Daoy (cell line): ENCODE data around the gene AOPEP. TPM values are rescaled to one million over a fixed set of nuclear protein-coding genes. Genes with fewer than 3 reads are reported as not detected.

ENCODE experiments used
- DNase-seq: peaks from one replicate; pipeline ENCODE4 v3.0.0-alpha.2; 2015; ENCODE audit warnings: low read depth
- total RNA-seq: library from RNA; depleted of rRNA; stranded (reverse); fragments of >200 nt; shearing (Covaris generic); gene quantifications from 2 replicates; pipeline ENCODE4 v1.2.3, GENCODE V29; 2014

The AOPEP gene
- total RNA-seq, 1 experiment from 2014 or later = 37.8 TPM

DNA sequence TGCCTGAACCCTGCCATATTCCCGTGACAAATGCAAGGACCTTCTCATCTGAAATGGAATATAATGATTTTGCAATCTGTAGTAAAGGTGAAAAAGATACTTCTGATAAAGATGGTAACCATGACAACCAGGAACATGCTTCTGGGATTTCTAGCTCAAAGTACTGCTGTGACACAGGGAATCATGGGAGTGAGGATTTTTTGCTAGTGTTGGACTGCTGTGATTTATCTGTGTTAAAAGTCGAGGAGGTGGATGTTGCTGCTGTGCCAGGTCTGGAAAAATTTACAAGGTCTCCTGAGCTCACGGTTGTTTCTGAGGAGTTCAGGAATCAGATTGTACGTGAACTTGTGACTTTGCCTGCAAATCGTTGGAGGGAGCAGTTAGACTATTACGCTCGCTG is 33.5 kb downstream of the AOPEP start:
- DNase-seq = no peak

DNA sequence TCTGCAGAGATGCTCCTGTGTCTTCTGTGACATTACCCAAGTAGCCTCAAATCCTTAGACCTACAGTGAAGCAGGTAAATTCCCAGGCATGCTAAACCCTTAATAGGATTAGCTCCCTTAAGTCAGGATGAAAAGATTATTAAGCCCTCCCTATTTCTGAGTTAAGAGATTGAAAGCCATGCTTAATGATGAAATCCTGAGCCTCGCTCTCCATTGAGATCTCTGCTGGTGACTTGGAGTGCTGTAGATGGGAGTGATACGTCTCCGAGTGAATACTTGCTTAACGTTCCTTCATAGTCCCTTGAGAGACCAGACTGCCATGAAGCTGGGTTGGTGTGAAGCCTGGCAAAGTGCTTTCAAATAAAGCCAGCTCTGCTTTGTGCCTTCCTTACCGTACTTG is 34.2 kb downstream of the AOPEP start:
- DNase-seq = no peak

DNA sequence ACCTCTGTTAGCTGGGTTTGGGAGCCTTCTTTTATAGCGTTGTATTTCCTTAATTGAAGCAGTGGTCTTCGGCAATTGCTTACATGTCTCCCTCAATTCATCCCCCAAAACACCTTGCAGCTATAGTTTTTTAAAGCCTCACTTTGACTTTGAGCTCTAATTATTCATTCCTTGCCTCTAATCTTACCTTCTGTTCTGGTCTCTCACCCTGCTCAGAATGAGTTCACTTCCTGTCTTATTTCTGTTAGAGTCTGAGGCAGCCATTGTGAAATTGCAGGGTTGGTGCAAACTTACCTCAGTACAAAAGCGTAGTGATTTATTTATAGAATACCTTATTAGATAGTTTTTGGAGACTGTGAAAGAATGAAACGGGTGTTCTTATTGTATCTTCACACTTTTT is 35.0 kb downstream of the AOPEP start:
- peak; percentile 19 for DNase-seq

DNA sequence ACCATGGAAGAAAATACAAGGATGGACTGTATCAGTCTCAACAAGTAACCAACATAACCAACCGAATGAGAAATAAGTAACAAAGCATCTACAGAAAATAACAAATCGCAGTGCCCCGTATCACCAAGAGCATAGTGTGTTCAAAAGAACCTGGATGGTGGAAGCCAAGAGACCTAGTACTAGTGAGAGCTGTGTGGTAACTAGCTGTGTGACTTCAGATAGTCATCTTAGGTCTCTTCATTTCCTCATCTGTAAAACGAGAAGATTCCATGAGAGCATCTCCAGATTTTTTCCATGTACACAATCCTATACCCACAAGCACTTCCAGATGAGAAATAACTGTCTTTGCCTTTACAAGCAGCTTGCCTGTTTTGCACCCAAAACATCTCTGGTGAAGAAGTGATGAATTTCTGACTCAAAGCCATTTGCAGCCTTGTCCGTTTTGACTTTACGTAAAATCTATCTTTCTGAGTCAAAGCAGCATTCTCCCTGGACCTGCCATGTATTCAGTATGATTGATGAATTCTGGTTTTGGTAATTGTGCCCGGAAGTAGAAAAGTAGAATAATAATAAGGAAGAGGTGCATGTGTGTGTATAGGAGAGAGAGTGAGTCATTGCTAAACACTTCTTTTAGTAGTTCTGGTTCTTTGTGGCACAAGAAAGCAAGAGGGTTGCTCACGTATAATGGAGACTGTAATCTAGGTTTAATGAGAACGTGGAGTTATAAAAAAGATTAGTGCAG is 41.0 kb downstream of the AOPEP start:
- peak; percentile 42 for DNase-seq

DNA sequence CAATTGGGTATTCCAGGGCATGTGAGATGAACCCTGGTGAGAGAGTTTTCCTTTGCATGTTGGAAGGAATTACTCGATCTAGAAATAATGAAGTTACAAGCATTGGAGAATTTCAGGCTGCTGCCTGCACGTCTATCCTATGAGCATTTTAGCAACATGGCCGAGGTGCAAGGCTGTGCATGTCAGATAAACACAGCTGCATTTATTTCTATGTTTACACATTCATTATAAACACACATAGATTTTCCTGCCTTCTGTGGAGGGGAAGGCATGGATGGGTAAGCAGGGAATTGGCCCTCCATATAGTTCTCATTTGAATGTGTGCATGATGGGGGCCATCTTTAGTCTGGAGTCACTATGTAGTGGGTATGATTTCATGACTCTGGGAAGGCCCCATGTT is 42.3 kb downstream of the AOPEP start:
- no peak for DNase-seq

DNA sequence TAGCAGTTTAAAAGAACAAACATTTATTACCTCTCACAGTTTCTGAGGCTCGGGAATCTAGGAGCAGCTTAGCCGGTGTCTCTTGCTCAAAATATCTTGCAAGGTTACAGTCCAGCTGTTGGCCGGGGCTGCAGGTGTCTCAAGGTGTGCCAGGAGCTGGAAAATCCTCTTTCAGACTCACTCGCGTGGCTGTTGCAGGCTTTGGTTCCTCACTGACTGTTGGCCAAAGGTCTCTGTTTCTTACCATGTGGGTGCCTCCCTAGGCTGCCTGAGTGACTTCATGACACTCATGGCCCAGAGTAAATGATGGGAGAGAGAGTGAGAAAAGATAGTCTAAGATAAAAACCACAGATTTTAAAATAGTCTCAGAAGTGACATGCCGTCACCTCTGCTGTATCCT is 43.8 kb downstream of the AOPEP start:
- no peak for DNase-seq

DNA sequence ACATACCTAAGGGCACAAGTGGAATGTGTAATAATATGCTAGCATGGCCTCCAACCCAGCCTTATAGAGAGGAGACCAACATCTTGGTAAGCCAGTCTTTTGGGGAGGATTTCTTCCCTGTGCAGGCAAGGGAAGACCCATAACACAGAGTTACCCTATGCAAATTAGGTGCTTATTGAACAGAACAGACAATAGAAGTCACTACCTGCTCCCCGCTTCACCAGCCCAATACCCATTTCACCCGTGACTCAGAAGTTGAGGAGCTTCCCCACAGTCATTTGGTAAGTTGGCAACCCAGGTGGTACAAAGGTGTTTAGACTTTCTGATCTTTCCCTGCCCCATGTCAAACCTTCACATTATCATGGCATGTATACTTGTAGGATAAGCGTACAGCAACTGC is 44.6 kb downstream of the AOPEP start:
- DNase-seq = no peak

DNA sequence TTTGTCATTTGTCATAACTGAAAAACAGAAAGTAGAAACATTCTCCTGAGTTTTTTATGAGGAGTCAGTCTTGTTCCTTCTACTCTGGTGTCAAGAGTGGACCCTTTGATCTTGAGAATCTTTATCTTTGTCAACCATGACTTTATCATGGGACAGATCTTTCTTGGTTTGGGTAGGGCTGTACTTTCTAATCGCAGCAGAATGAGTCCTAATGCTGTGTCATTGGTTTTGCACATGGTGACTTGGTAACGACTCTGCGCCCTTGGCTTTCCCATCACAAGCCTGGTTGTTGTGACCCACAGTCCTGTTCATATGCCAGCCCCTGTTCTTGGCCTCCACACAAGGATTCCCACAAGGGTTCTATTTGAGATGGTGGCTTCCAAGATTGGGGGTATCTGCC is 45.6 kb downstream of the AOPEP start:
- DNase-seq = no peak

DNA sequence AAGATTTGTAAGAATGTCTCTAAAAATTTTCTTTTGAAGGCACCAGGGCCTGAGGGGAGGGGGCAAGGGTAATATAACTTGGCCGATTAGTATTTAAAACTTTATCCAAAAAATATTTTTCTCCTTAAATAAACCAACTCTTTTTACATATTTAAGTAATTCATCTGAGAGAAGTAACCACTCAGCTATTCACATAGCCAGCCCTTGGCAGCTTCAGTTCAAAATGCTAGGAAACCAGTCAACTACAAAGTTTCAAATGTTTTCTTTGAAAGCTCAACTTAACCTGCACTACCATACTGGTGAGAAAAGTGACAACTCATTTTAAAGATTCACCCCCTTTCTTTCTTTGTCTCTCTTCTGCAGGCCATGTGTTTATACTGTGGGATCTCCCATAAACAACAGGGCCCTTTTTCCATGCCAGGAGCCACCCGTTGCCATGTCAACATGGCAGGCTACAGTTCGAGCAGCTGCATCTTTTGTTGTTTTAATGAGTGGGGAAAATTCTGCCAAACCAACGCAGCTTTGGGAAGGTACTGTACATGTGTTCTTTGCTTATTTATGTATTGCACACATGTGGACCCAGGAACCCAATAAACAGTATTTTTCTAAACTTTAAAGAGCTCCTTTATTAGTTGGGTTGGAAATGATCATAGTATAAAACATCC is 46.3 kb downstream of the AOPEP start:
- DNase-seq = no peak

DNA sequence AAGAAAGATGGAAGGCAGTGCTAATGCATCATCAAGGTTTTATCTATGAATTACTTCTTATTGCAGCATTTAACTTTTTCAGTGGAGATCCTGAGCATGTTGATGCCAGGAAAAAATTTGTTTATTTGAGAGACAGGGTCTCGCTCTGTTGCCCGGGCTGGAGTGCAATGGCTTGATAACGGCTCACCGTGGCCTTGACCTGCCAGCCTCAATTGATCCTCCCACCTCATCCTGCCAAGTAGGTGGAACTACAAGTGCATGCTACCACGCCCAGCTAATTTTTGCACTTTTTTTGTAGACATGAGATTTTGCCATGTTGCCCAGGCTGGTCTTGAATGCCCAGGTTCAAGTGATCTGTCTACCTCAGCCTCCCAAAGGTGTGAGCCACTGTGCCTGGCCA is 47.2 kb downstream of the AOPEP start:
- no peak for DNase-seq

DNA sequence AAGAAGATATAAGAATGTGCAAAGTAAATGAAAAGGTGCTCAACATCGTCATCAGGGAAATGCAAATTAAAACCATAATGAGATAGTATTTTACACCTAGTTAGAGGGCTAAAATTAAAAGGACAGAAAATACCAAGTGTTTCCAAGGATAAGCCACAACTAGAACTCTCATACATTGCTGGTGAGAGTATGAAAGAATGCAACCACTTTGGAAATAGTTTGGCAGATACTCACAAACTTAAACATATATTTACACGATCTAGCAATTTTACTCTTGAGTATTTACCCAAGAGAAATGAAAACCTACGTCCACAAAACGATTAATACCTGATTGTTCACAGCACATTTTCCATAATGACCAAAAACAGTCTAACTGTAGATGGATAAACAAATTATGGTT is 51.5 kb downstream of the AOPEP start:
- DNase-seq = no peak

DNA sequence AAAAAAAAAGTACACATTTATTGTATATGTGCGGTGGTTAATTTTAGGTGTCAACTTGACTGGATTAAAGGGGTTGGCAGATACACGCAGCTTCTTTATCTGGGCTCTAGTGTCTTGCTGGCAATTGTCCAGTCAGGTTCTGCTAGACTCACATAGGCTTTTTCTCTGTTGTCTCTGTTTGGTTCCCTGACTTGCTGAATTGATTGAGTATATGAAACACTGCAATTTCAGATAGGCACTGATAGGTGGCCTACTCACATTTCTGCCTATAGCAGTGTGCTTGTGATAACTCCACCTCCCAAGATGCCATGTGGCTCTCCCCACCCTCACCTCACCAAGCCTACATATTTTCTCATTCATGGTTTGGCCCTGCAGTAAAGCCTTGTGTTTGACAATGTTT is 52.5 kb downstream of the AOPEP start:
- DNase-seq = no peak

DNA sequence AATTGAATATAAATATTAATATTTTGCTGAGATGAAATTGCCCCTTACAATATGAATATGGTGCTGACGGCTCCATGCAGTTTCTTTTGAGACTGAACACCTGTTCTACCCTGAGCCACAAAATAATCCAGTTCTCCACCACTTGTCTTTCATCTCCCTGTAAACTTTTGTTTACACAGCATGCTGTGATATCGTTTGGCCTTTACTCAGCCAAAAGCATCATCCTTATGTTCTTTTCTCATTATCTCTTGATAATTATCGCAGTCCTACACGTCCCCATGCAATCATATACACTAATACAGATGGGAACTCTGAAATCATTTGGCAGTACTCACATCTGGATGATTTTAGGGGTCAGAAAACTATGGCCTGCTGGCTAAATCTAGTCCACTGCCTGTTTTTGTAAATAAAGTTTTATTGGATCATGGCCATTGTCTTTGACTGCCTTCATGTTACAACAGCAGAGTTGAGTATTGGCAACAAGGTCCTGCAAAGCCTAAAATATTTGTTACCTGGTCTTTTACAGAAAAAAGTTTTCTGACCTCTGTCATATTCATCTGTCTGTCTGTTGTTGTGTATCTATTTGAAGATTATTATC is 53.3 kb downstream of the AOPEP start:
- no peak for DNase-seq

DNA sequence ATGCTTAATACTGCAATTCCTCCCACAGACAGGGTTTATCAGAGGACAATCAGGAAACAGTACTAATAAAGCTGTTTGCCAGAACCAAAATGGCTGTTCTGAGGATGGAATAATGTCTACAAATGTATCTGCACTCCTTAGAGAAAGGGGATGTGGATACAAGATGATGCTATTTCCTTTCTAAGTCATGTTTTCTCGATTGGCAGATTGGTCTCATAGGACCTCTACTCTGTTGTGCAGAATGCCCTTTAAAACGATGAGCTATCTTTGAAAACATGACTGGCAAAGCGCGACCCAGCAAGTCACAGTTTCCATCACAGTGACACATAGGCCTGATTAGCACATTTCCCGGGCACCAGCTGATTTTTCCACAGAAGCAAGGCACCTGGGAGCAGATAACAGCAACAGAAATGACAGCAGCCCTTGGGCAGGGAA is 54.0 kb downstream of the AOPEP start:
- no peak for DNase-seq

DNA sequence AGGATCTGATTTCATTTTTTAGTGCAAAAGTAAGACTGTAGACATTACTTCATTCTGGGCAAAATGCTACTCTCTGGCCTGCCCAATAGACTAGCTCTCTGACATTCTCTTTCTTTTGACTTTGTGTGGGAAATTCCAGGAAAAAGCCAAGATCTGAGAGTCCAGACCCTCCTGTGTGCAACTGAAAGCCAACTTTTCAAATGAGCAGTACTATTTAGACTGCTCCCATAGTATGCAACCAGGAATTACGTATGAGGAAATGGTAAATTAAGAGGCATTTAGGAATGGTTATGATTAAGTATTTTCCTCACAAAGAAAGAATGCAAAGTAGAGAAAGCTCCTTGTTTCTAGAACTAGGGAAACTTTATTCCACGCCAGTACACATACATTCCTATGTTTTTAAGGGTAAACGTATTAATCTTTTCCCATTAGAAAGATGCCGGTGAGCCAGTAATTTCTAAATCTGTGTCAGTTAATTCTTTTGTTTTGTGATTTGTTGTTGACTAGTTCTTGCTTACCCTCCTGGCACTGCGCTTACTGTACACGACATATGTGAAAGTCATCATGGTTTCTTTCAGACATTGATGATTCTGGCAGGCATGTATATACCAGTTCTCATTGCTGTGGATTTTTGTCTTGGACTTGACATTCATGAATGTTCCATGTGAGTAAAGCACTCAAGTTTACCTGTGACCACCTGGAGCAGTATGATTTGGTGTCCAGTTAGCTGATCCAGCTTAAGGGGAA is 56.0 kb downstream of the AOPEP start:
- DNase-seq = peak; percentile 49

DNA sequence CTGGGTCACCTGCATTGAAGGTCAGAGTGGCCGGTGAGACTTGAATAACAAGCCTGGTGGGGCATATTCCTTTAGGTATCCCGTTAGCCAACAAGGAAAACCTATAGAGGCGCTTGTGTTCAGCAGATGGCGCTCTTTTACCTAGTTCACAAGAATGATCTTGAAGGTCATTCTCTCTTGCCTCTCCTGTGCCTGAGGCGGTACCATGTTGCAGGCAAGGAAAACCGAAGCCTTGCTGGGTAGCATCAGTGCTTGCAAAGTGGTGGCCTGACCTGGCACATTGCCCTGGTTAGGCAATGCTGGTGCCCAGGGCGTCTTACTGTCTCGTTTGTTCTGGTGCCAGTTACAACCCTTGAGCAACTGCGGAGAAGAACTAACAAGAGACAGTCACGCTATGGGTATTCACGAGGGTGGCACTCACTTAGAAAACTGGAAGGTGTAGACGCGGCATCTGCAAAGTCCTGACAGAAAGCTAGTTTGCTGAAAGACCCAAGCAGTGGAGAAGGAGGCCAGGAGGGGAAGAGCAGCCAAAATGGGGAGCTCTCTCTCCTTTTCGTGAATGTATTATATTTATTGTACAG is 56.7 kb downstream of the AOPEP start:
- DNase-seq = peak; percentile 98

DNA sequence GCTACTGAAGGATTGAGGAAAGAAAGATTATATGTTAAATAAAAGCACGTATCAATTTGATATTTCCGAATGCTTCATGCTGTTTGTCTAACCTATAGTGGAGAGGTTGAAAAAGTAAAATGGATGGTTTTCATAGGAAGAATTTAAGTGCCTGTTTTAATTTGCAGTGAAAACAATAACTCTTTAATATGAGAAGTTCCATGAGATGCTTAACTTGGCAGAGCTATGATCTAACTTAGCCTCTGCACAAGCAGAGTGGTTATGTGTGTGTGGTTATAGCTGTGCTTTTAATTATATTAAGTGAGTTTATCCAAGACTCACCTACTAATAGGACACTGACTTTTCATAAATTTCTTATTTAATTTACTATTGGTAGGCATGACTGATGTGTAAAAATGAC is 57.4 kb downstream of the AOPEP start:
- DNase-seq = no peak

DNA sequence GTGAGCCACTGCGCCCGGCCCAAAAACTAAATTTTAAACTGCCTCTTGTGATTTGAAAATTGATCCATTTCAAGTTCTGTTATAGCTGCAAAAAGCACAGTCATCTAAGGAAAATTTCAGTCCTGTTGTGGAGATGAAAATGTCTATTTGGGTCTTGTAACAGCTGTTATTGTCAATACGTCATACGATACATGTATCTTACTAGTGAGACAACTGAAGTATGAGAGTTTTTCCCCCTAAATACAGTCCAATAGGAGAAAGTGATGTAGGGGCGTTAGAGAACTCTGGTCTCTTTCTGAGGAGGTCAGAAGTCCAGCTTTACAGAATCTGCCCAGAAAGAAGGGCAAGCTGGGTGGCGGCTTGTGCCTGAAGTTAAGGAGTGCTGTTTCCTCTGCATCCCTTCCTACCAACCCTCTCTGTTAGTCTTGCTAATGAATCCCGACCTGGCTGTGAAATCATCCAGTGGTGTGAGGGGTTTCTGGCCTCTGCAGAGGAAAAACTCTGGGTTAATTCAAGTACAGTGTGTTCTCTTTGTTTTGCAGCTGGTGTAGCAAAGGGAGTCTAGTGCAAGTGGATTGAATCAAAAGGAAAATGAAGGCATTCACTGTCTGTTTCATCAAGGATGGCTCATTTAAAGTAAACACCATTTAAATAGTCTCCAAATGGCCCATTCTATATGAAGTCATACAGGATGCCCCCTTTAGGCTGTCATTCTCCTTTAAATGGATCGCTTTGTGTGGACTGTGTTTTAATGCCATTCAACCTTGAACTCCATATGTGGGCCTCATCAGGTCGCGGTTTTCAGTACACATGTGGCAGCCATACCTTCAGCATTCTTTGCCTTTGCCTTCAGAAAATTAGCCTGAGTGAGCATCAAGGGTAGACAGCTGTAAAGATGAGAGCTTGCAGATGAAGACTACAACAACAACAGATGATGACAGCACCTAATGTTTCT is 59.0 kb downstream of the AOPEP start:
- no peak for DNase-seq

DNA sequence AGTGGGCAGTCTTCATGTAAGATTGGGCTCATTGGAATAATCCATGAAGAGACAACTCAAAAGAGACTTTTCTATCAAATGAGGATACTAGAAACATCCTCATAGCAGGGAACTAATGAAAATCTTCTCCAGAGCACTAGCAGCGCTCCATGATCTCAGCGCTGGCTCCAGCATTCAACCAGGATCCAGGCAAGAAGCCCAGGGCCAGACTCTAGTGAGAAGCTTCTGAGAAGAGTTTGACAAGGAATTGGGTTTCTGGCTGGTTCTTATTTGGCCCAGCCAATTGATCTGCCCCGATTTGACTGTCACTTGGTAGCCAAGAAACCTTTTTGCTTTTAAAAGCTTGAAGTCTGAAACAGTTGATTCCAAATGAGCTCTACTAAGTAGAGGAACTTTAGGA is 60.1 kb downstream of the AOPEP start:
- DNase-seq = no peak

DNA sequence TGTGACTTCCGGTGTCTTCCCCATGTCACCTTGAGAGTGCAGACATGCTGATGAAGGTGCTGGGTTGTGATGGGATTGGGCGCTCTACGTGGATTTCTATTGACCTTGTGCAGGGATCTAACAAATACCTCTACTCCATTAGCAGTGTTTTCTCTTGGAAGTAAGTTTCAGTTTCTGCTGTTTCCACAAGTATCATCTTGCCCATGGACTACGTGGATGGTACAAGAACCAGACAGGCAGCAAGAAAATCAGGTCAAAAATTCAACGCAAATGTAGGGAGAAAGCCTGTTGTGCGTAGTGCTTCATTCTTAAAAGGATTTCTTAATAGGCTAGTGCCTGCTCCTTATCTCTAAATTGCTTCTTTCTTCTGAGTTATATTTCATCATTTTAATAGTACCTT is 60.8 kb downstream of the AOPEP start:
- no peak for DNase-seq

DNA sequence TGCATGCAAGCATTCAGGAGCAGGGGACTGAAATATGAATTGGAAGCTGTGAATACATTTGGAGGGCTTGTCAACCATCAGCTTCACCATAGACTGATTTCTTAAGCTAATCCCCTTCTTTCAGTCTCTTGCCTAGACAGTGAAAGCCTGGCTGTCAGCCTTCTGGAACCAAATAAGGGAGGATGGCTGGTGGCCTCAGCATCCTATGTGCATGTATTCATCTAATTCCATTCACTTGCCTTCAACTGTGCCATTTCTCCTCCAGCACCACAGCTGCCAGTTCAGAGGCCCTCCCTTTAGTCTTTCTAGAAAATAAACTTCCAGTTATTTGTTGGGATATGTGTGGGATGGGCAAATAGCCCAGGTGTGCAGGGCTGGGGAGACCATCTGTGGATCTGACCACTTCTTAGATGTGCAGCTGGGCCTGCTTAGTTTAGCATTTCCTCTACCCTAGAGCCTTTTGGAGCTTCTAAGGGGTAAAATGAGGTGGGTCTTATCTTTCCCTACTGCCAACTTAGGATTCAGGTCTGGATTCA is 62.1 kb downstream of the AOPEP start:
- no peak for DNase-seq
